ENCODE data around the gene AURKAIP1. TPM values are rescaled to one million over a fixed set of nuclear protein-coding genes. Genes with fewer than 3 reads are reported as not detected.

Gene AURKAIP1
- total and polyA plus RNA-seq, 2 of the 4 experiments (the other 2 are of a cell fraction) = 45.7 to 107 TPM

- H3K9me1 ChIP-seq (ENCODE audit: insufficient read depth, low read length) = peaks cover 13% of the 10 kb centered on the region
- H4K91ac ChIP-seq (ENCODE audit: insufficient read depth, low read depth, low read length) = peak within 1 kb of the TSS; percentile 98
- BruUV-seq (replicated peaks) = no TSS peak
- peak within 1 kb of the TSS; percentile 99 for H2BK120ac ChIP-seq (ENCODE audit: low read depth, low read length)
- DNase-seq (peak; percentile 82), ATAC-seq (ENCODE audit: low read depth) (peak; percentile 59)
- H3K23ac ChIP-seq (ENCODE audit: low read depth, low read length) = peak within 1 kb of the TSS; percentile 98
- H3K4ac ChIP-seq (ENCODE audit: low read depth, low read length) = peak within 1 kb of the TSS; percentile 99
- peak within 1 kb of the TSS; percentile 92 for H4K8ac ChIP-seq (ENCODE audit: low read depth in 2 of 2, low read length in 2 of 2)
- H4K20me1 ChIP-seq (ENCODE audit: insufficient read depth, low read length) = peaks cover 32% of the 10 kb centered on the region
- peak within 1 kb of the TSS; percentile 93 for H3K4me2 ChIP-seq (ENCODE audit: low read depth, low read length)
- peak within 1 kb of the TSS; percentile 96 for H2BK20ac ChIP-seq (ENCODE audit: low read depth, low read length)
- peak within 1 kb of the TSS; percentile 96 for H3K27ac ChIP-seq (ENCODE audit: insufficient read depth, low read length)
- H3K56ac ChIP-seq (ENCODE audit: extremely low read depth, insufficient read depth, low read length) = peak within 1 kb of the TSS; percentile 89
- peak within 1 kb of the TSS; percentile 74 for H3K4me3 ChIP-seq (ENCODE audit: insufficient read depth, low read depth, low read length)
- no peaks in the 10 kb centered on the region for H3K27me3 ChIP-seq (ENCODE audit: control insufficient read depth, insufficient read depth, low read length)
- peak within 1 kb of the TSS; percentile 85 for H2AFZ ChIP-seq (replicated peaks; ENCODE audit: low read length, poor library complexity)
- peak within 1 kb of the TSS; percentile 71 for H3K18ac ChIP-seq (ENCODE audit: low read depth, low read length)
- WGBS, 2 experiments (ENCODE audit: extremely low coverage in 2 of 2, insufficient read length in 1 of 2) = 6% methylated on average over 6 of the region's 29 CpGs; no CpG with 5 or more reads in 1 of the 2 experiments
- intact Hi-C loops (cut with micrococcal nuclease) (loop anchor here (2.0 to 5.0 kb wide), 2 partner anchors 14 to 51 kb away; partner anchors contain the start of genes ACAP3 and PUSL1), in situ Hi-C loops (cut with MboI; ENCODE audit: low sequenced_read_pairs) (no loop called here), dilution Hi-C loops (cut with HindIII; ENCODE audit: low sequenced_read_pairs, unreplicated experiment) (no loop called here)
- H3K9ac ChIP-seq (ENCODE audit: low read depth, low read length) = peak within 1 kb of the TSS; percentile 92
- peaks cover 35% of the 10 kb centered on the region for H3K4me1 ChIP-seq (ENCODE audit: control insufficient read depth, insufficient read depth, low read length)
- H3K36me3 ChIP-seq (ENCODE audit: control insufficient read depth, insufficient read depth, low read length) = peaks cover 16% of the 10 kb centered on the region; the same call in 1 of the 2 replicates
- peak within 1 kb of the TSS; percentile 96 for H2BK5ac ChIP-seq (ENCODE audit: low read depth, low read length, poor library complexity, severe bottlenecking)
- H2BK15ac ChIP-seq (ENCODE audit: low read depth, low read length) = peak within 1 kb of the TSS; percentile 90; the same call in 2 of the 3 replicates
- H3K79me1 ChIP-seq (ENCODE audit: low read depth in 1 of 2, low read length in 2 of 2) = peaks cover 4 to 23% of the 10 kb centered on the region in 2 experiments; a peak in 3 of 4 replicates
- peak within 1 kb of the TSS; percentile 99 for H2AK5ac ChIP-seq (ENCODE audit: low read depth, low read length)
- peak within 1 kb of the TSS; percentile 96 for H3K14ac ChIP-seq (replicated peaks; ENCODE audit: low read depth, low read length)
- ChIA-PET CTCF (no interaction called here), POLR2A (ENCODE audit: unreplicated experiment) (interaction anchor here (0.6 to 1.0 kb wide), 2 partner anchors 11 to 16 kb away, joined by 3 read pairs; partner anchors contain the start of gene AURKAIP1)
- H2AK9ac ChIP-seq (replicated peaks; ENCODE audit: low read depth, low read length, poor library complexity) = peak within 1 kb of the TSS; percentile 100
- no peaks in the 10 kb centered on the region for H3K9me3 ChIP-seq (ENCODE audit: control insufficient read depth, insufficient read depth, low read length)
- H4K5ac ChIP-seq (ENCODE audit: low read depth, low read length) = peak within 1 kb of the TSS; percentile 86
- TF ChIP-seq CTCF (conservative IDR thresholded peaks at IDR 0.05; ENCODE audit: low read depth, low read length) = no peak
- TF ChIP-seq RCOR1 (IDR thresholded peaks at IDR 0.05; ENCODE audit: insufficient replicate concordance, low read length) = no peak
- TF ChIP-seq BHLHE40 (IDR thresholded peaks at IDR 0.05; ENCODE audit: low read depth, low read length) = no peak; the same call in 1 of the 2 replicates
- no peak for TF ChIP-seq RAD21 (IDR thresholded peaks at IDR 0.05; ENCODE audit: low read length)
- no peak for TF ChIP-seq ELK1 (IDR thresholded peaks at IDR 0.05; ENCODE audit: borderline replicate concordance, low read depth, low read length)
- 0 out of 2 replicates have a peak, but pooled peaks have one; percentile 9 for TF ChIP-seq FOS (IDR thresholded peaks at IDR 0.05; ENCODE audit: low read depth, low read length)
- TF ChIP-seq MAZ (IDR thresholded peaks at IDR 0.05; ENCODE audit: borderline replicate concordance, low read depth, low read length) = peak; percentile 81
- TF ChIP-seq NFE2L2 (IDR thresholded peaks at IDR 0.05; ENCODE audit: low read depth, low read length) = no peak
- no peak for TF ChIP-seq MAFK (IDR thresholded peaks at IDR 0.05; ENCODE audit: low read depth, low read length)
- peak; percentile 65; the same call in 1 of the 2 replicates for TF ChIP-seq POLR2A (IDR thresholded peaks at IDR 0.05; ENCODE audit: low read depth, low read length)
- TF ChIP-seq MXI1 (IDR thresholded peaks at IDR 0.05; ENCODE audit: borderline replicate concordance, low read depth, low read length) = 0 out of 2 replicates have a peak, but pooled peaks have one; percentile 9
- no peak for TF ChIP-seq CHD1 (IDR thresholded peaks at IDR 0.05; ENCODE audit: low read depth, low read length)
- TF ChIP-seq USF2 (IDR thresholded peaks at IDR 0.05; ENCODE audit: low read depth, low read length) = peak; percentile 80
These were observed 16.4 kb downstream of the AURKAIP1 start, which contains the start of gene MXRA8 for GRCh38 chr1:1358433-1359271. Gene MXRA8, minus strand, starts transcription at chr1:1358555. Its CDS starts 51 bp downstream, at chr1:1358504.
